CD14-positive monocyte (primary cell): ENCODE measurements around the gene SYTL3. TPM values are rescaled to one million over a fixed set of nuclear protein-coding genes. Genes with fewer than 3 reads are reported as not detected.
"Not testable (repeated sequence)": the region's sequence is repeated elsewhere in the genome, so short reads cannot be mapped to it uniquely, and the experiment has no call there.

Experiments used
- DNase-seq, 3 donors: peaks; one replicate each; pipeline ENCODE4 v3.0.0-alpha.2; 2011 to 2022
- H2AFZ ChIP-seq: 2 replicates; pipeline ENCODE4 v1.6.0; 2012; ENCODE audit warnings: mild to moderate bottlenecking, low read depth, low read length, inconsistent platforms; ENCODE audit not compliant: insufficient read depth, poor library complexity, severe bottlenecking
- H3K27ac ChIP-seq, 2 donors: 1 replicate in 1 of 2; 2 replicates in 1 of 2; pipeline ENCODE4 v1.5.1; 2012 to 2013; ENCODE audit warnings: low read length in 2 of 2, control low read depth in 1 of 2, inconsistent platforms in 1 of 2, low read depth in 1 of 2, mild to moderate bottlenecking in 1 of 2
- H3K27me3 ChIP-seq, 2 donors: one replicate each; pipeline versions ENCODE4 v1.6.0 to v1.6.1; 2011 to 2013; ENCODE audit warnings: low read length in 2 of 2; ENCODE audit not compliant: control insufficient read depth in 2 of 2, insufficient read depth in 2 of 2
- H3K36me3 ChIP-seq, 2 donors: replicated peaks in 1 of 2; 1 replicate in 1 of 2; 2 replicates in 1 of 2; pipeline versions ENCODE4 v1.5.1 to v1.6.1; 2012 to 2013; ENCODE audit warnings: low read length in 2 of 2, control low read depth in 1 of 2, inconsistent platforms in 1 of 2, mild to moderate bottlenecking in 1 of 2; ENCODE audit not compliant: insufficient read depth in 2 of 2, control insufficient read depth in 1 of 2
- H3K4me1 ChIP-seq, 2 donors: 1 replicate in 1 of 2; 2 replicates in 1 of 2; pipeline versions ENCODE4 v1.5.1 to v1.6.1; 2012 to 2013; ENCODE audit warnings: low read length in 2 of 2, control low read depth in 1 of 2, inconsistent platforms in 1 of 2, mild to moderate bottlenecking in 1 of 2, moderate library complexity in 1 of 2; ENCODE audit not compliant: insufficient read depth in 2 of 2, control insufficient read depth in 1 of 2
- H3K4me2 ChIP-seq: replicated peaks from 2 replicates; pipeline ENCODE3; 2012; ENCODE audit warnings: low read length, moderate library complexity, mild to moderate bottlenecking; ENCODE audit not compliant: poor library complexity, severe bottlenecking; ENCODE audit errors: extremely low read depth
- H3K4me3 ChIP-seq, 3 experiments: fragments of 200-600 bp in 1 of 3; sonication (generic) in 1 of 3; replicated peaks in 1 of 3; 1 replicate in 2 of 3; 2 replicates in 1 of 3; pipeline ENCODE4 v1.5.1; 2011 to 2013; ENCODE audit warnings: low read length in 3 of 3, mild to moderate bottlenecking in 3 of 3, control low read depth in 2 of 3, low read depth in 2 of 3, inconsistent platforms in 1 of 3, moderate library complexity in 1 of 3
- H3K79me2 ChIP-seq: 2 replicates; pipeline ENCODE4 v1.6.0; 2012; ENCODE audit warnings: mild to moderate bottlenecking, control low read depth, inconsistent platforms, low read length, moderate library complexity; ENCODE audit not compliant: insufficient read depth
- H3K9ac ChIP-seq: 2 replicates; pipeline ENCODE4 v1.6.0; 2017; ENCODE audit warnings: low read length, mild to moderate bottlenecking; ENCODE audit not compliant: insufficient read depth, poor library complexity, severe bottlenecking
- H3K9me3 ChIP-seq, 2 donors: replicated peaks in 1 of 2; 1 replicate in 1 of 2; 2 replicates in 1 of 2; pipeline versions ENCODE4 v1.5.1 to v1.6.1; 2012 to 2013; ENCODE audit warnings: low read length in 2 of 2, control low read depth in 1 of 2; ENCODE audit not compliant: control insufficient read depth in 1 of 2, insufficient read depth in 1 of 2
- H4K20me1 ChIP-seq: 2 replicates; pipeline ENCODE4 v1.6.0; 2012; ENCODE audit warnings: mild to moderate bottlenecking, low read length, control low read depth, moderate library complexity; ENCODE audit not compliant: insufficient read depth
- H3K27ac Mint-ChIP-seq, 7 donors: one replicate each; pipeline ENCODE4 v1.8.0; 2020; ENCODE audit warnings: mild to moderate bottlenecking in 7 of 7, mixed read lengths in 7 of 7, moderate library complexity in 6 of 7, inconsistent platforms in 2 of 7
- H3K27me3 Mint-ChIP-seq, 3 donors: one replicate each; pipeline ENCODE4 v1.8.0; 2021 to 2022; ENCODE audit warnings: low read depth in 3 of 3, mild to moderate bottlenecking in 3 of 3, mixed read lengths in 3 of 3, moderate library complexity in 3 of 3, inconsistent platforms in 1 of 3
- H3K36me3 Mint-ChIP-seq, 2 donors: one replicate each; pipeline ENCODE4 v1.8.0; 2020; ENCODE audit warnings: mixed read lengths in 2 of 2, inconsistent platforms in 1 of 2, mild to moderate bottlenecking in 1 of 2
- H3K4me1 Mint-ChIP-seq: one replicate; pipeline ENCODE4 v1.8.0; 2020; ENCODE audit warnings: mild to moderate bottlenecking, mixed read lengths
- H3K4me3 Mint-ChIP-seq, 2 donors: one replicate each; pipeline ENCODE4 v1.8.0; 2020; ENCODE audit warnings: mild to moderate bottlenecking in 2 of 2, mixed read lengths in 2 of 2, moderate library complexity in 1 of 2
- H3K9me3 Mint-ChIP-seq, 7 donors: one replicate each; pipeline ENCODE4 v1.8.0; 2020 to 2022; ENCODE audit warnings: mixed read lengths in 7 of 7, mild to moderate bottlenecking in 6 of 7, moderate library complexity in 6 of 7, inconsistent platforms in 2 of 7
- CTCF ChIP-seq: fragments of 200-600 bp; IDR thresholded peaks from one replicate; pipeline ENCODE4 v1.8.0; 2022; ENCODE audit warnings: antibody characterized with exemption, mild to moderate bottlenecking
- WGBS: methylation state at CpG from one replicate; pipeline ENCODE4 v1.1.5; 2013; ENCODE audit warnings: missing lambda C conversion rate; ENCODE audit not compliant: insufficient coverage; 5-methylcytosine and 5-hydroxymethylcytosine counted together
- intact Hi-C, 2 donors: fragments of 100-400 bp; cut with micrococcal nuclease; formaldehyde crosslinking; loops; one replicate each; pipeline versions ENCODE4 v1.15.0 to v1.15.1; 2023
- polyA plus RNA-seq, 3 donors: library from polyadenylated mRNA; depleted of rRNA in 1 of 3; unstranded in 2 of 3; stranded (reverse) in 1 of 3; fragments of 300-500 nt in 2 of 3; fragments of >200 nt in 1 of 3; fragmentation: Illumina TruSeq in 2 of 3; gene quantifications; 1 replicate in 2 of 3; 2 replicates in 1 of 3; pipeline ENCODE4 v1.2.3, GENCODE V29; 2012 to 2021

The SYTL3 gene
- polyA plus RNA-seq, 3 donors, result 14.6 to 18.7 (median 14.8) TPM

DNA sequence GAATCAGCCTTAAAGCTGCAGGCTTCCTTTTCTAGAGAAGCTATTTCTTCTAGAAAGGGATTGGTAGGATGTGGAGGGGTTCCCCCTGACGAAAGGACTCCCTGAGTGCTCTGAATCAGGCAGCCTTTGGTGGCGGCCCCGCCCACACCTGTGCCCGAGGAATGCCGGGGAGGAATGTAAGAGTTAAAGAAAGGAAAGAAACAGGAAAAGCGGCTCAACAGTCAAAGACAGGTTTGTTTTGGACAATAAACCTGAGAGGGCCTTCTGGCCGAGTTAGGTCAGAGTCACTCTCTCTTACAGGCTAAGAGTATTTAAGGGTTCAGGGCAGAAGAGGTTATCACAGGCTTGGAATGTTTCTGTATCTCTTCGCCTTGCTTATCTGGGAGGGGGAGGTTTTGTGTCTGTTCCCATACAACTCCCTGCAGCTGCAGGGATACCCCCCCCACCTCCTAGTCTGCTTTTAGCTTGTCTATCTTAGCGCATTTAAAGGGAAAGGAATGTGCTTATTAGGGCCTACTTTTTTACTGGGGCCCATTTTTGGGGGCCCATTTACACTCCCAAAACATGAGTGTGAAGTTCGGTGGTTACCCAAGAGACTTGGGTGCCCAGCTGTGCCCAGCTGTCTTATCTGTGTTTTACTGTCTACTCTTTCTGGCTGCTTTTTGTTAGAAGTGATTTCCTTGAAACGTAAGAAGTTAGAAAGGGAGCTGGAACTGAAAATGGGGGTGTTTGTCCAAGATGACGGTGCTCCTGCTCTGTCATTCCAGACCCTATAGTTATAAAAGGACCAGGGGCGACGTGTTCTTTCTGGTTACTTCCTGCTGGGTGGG lies 38.1 kb upstream of the SYTL3 start:
- no peaks in the 10 kb centered on the region for H3K4me1 ChIP-seq
- peaks cover 55 to 74% of the 10 kb centered on the region in 2 donors for H3K36me3 ChIP-seq
- no peaks in the 10 kb centered on the region for H3K79me2 ChIP-seq
- no peak overlapping the region for H2AFZ ChIP-seq
- no peak for DNase-seq
- H3K9ac ChIP-seq, result no peak overlapping the region
- H3K27me3 ChIP-seq, result no peaks in the 10 kb centered on the region
- no peaks in the 10 kb centered on the region for H3K9me3 ChIP-seq
- intact Hi-C loops, result no loop called here
- TF ChIP-seq CTCF, result no peak
- H3K4me3 ChIP-seq, result no peak overlapping the region
- H4K20me1 ChIP-seq, result no peaks in the 10 kb centered on the region
- 91% methylated on average over 4 of the region's 14 CpGs for whole genome bisulfite sequencing
- no peak overlapping the region for H3K27ac ChIP-seq
- Mint-ChIP-seq H3K9me3 (peaks cover 0 to 10% (median 3%) of the 10 kb centered on the region in 7 donors), H3K27me3 (no peaks in the 10 kb centered on the region), H3K4me1 (no peaks in the 10 kb centered on the region), H3K4me3 (no peak overlapping the region), H3K27ac (peak overlapping the region in 2 of 7 donors; percentile 3 to 18), H3K36me3 (peaks cover 70 to 88% of the 10 kb centered on the region in 2 donors)
- H3K4me2 ChIP-seq, result no peak overlapping the region

DNA sequence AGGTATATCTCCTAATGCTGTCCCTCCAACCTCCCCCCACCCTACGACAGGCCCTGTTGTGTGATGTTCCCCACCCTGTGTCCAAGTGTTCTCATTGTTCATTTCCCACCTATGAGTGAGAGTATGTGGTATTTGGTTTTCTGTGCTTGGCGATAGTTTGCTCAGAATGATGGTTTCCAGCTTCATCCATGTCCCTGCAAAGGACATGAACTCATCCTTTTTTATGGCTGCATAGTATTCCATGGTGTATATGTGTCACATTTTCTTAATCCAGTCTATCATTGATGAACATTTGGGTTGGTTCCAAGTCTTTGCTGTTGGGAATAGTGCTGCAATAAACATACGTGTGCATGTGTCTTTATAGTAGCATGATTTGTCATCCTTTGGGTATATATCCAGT lies 35.2 kb upstream of the SYTL3 start:
- H3K27me3 Mint-ChIP-seq, H3K27me3 ChIP-seq, H3K27ac ChIP-seq, H3K4me3 Mint-ChIP-seq, H3K4me1 Mint-ChIP-seq, H4K20me1 ChIP-seq, H2AFZ ChIP-seq, H3K4me1 ChIP-seq, intact Hi-C loops, H3K4me3 ChIP-seq, H3K9me3 ChIP-seq, DNase-seq, H3K9ac ChIP-seq, H3K4me2 ChIP-seq, H3K79me2 ChIP-seq, H3K27ac Mint-ChIP-seq: not testable (repeated sequence)
- peaks cover 27 to 51% of the 10 kb centered on the region in 2 donors for H3K36me3 ChIP-seq
- WGBS, result no CpG with 5 or more reads among the region's 3 CpGs
- Mint-ChIP-seq H3K9me3 (peaks cover 0 to 10% (median 3%) of the 10 kb centered on the region in 7 donors), H3K36me3 (peaks cover 76 to 88% of the 10 kb centered on the region in 2 donors)

GRCh38 chr6:158618289-158618688 lies 31.6 kb upstream of the SYTL3 start:
- peaks cover 76 to 88% of the 10 kb centered on the region in 2 donors for H3K36me3 Mint-ChIP-seq
- H3K9me3 Mint-ChIP-seq, result peaks cover 0 to 10% (median 3%) of the 10 kb centered on the region in 7 donors
- H2AFZ ChIP-seq, H3K27me3 ChIP-seq, H4K20me1 ChIP-seq, H3K79me2 ChIP-seq, H3K4me3 ChIP-seq, intact Hi-C loops, H3K9me3 ChIP-seq, H3K4me1 Mint-ChIP-seq, H3K27me3 Mint-ChIP-seq, H3K27ac ChIP-seq, DNase-seq, H3K4me3 Mint-ChIP-seq, H3K4me1 ChIP-seq, H3K4me2 ChIP-seq, H3K9ac ChIP-seq: not testable (repeated sequence)
- H3K36me3 ChIP-seq, result peaks cover 31 to 49% of the 10 kb centered on the region in 2 donors
- H3K27ac Mint-ChIP-seq, result peak overlapping the region in 1 of 7 donors; percentile 25
- WGBS, result 100% methylated on average over 1 of the region's 3 CpGs
